NB4 (cell line): ENCODE data around the gene CTDP1.

ENCODE experiments used
- POLR2A ChIP-seq: IDR thresholded peaks from 2 replicates; pipeline ENCODE4 v1.6.1; 2011; ENCODE audit warnings: mild to moderate bottlenecking; ENCODE audit not compliant: insufficient read length; ENCODE audit errors: extremely low read depth
- TF ChIP-seq, protein P1 (sequence below): IDR thresholded peaks from one replicate; pipeline ENCODE4 v1.5.1; 2012; ENCODE audit warnings: low read depth, low read length

DNA sequence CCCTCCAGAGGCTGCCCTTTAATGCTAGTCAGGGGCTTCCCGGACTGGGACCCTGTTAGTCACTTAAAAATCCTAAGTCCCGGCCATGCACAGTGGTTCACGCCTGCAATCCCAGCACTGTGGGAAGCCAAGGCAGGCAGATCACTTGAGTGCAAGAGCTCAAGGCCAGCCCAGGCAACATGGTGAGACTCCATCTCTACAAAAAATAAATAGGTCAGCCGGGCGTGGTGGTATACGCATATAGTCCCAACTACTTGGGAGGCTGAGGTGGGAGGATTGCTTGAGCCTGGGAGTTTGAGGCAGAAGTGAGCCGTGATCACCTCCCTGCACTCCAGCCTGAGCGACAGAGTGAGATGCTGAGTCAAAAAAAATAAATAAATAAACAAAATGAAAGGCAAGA lies 100.9 kb downstream of the CTDP1 start:
- TF ChIP-seq POLR2A = no peak
- TF ChIP-seq, protein P1, sequence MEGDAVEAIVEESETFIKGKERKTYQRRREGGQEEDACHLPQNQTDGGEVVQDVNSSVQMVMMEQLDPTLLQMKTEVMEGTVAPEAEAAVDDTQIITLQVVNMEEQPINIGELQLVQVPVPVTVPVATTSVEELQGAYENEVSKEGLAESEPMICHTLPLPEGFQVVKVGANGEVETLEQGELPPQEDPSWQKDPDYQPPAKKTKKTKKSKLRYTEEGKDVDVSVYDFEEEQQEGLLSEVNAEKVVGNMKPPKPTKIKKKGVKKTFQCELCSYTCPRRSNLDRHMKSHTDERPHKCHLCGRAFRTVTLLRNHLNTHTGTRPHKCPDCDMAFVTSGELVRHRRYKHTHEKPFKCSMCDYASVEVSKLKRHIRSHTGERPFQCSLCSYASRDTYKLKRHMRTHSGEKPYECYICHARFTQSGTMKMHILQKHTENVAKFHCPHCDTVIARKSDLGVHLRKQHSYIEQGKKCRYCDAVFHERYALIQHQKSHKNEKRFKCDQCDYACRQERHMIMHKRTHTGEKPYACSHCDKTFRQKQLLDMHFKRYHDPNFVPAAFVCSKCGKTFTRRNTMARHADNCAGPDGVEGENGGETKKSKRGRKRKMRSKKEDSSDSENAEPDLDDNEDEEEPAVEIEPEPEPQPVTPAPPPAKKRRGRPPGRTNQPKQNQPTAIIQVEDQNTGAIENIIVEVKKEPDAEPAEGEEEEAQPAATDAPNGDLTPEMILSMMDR = no peak
